Loucy (cell line): Measurements from ENCODE around the gene DSCAM.

ENCODE experiments used
- CTCF ChIP-seq: fragments of 200-600 bp; sonication (generic); conservative IDR thresholded peaks from 2 replicates; pipeline ENCODE4 v1.5.1; 2014; ENCODE audit warnings: mild to moderate bottlenecking, antibody characterized with exemption, low read length
- EZH2phosphoT487 ChIP-seq: fragments of 200-600 bp; IDR thresholded peaks from 2 replicates; pipeline ENCODE4 v1.6.1; 2018; ENCODE audit warnings: antibody characterized with exemption, mild to moderate bottlenecking, moderate library complexity, borderline replicate concordance

DNA sequence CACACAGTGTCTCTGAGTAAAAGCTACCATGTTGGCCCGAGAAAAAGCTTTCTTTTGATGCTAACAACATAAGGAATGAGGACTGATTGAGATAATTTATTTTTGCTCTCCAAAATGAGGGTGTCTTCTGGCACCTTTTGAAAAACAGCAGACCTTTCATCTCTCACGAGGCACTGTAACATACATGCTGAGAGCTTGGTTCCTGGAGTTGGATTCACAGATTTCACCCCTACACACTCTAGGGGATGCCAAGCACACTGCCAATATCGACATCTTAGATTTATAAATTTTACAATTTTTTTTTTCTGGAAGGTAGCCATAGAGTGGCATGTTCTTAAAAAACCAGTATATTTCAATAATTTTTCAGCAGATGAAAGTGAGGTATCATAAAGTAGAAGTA, 408.3 kb downstream of the DSCAM start:
- TF ChIP-seq CTCF (no peak), EZH2phosphoT487 (no peak)
